GM19099 (cell line): ENCODE results near the gene EPHX1.

ENCODE experiments used
- POLR2A ChIP-seq: IDR thresholded peaks from 3 replicates; pipeline ENCODE4 v1.6.1; 2011; ENCODE audit warnings: low read depth; ENCODE audit not compliant: insufficient read length; ENCODE audit errors: extremely low read depth

The EPHX1 gene

DNA sequence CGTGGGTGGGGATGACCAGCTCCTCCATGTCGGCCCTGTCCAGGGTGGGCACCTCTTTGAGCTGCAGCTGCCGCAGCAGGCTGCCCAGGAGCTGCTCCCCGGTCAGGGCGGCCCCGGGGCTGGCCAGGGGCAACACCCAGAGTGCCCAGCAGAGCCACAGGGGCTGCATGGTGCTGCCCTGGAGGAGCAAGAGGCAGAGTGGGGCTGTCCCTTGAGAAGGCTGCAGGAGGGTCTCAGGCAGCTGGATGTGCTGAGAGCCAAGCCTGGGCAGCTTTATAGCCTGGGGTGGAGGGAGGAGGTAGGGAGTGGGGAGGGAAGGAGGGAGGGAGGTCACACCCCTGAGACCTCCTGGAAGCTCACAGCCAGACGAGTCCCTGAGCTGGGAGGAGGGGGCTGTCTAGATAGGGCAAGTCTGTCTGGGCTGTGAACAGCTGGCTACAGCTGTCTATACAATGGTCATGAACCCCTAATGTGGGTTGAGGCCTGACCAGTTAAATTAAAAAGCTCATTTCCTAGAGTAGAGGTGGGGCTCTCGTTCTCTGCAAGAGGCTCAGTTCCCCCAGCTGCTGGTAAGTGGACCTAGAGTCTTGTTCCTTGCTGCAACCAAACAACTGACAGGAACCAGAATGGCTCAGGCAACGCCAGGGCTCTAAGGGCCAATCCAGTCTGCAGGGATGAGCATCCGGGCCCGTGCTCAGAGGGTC is 79.1 kb downstream of the EPHX1 start, which contains the start of gene LEFTY1:
TSS of gene LEFTY1 (minus strand) at position 249 of the 704 bp plus-strand sequence. CDS start at position 169, 80 bp downstream.
- no peak for TF ChIP-seq POLR2A

DNA sequence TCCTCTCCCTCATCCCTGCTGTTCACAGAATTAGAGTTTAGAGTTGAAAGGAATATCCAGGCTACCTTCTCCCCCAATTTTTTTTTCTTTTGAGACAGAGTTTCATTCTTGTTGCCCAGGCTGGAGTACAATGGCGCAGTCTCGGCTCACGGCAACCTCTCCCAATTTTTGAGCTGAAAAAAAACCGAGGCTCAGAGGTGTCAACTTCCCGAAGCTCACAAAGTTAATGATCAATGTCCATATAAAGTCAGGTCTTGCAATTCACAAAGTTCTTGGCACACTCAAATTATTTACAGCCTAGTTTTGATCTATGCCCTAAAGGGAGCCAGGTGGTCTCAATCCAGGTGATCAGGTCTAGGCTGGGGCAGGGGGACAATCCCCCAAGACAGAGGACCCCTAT is 79.8 kb downstream of the EPHX1 start:
- no peak for TF ChIP-seq POLR2A

DNA sequence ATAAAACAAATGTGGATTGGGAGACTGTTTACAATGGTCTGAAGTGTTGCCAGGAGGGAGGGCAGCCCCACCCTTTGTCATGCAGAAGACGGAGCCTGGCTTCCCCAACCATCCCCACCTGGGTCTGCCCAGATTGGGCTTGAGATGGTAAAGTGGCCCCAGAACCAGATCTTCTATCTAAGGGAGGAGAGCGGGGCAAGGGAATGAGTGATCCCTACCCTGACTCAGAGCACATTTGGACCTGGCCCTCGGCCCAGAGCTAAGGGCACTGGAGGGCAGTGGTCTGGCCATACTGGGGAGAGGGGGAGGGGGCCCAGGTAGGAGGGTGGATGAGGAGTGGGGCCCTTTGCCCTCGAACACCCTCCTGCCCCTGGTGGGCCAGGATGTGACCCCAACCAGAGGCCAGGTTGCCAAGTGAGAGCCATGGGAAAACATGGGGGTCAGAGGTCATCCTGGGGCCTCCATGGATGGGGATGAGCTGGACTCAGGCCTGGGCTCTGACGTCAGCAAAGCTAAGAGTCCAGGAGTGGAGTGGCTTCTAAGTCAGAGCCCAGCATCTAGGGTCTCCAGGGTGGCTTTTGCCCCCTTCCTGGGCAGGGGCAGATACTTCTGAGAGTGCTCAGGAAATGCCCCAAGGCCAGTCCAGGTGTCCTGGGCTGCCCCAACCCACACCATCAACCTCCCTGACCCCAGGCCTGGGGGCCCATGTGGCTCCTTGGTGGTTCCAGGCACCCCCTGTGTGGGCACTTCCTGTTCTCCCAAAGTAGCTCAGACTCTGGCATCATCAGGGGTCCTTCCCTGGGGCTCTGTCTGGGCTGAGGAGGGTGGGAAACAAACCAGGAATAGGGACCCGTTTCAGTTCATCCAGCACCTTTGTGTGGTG is 80.7 kb downstream of the EPHX1 start:
- no peak for TF ChIP-seq POLR2A

DNA sequence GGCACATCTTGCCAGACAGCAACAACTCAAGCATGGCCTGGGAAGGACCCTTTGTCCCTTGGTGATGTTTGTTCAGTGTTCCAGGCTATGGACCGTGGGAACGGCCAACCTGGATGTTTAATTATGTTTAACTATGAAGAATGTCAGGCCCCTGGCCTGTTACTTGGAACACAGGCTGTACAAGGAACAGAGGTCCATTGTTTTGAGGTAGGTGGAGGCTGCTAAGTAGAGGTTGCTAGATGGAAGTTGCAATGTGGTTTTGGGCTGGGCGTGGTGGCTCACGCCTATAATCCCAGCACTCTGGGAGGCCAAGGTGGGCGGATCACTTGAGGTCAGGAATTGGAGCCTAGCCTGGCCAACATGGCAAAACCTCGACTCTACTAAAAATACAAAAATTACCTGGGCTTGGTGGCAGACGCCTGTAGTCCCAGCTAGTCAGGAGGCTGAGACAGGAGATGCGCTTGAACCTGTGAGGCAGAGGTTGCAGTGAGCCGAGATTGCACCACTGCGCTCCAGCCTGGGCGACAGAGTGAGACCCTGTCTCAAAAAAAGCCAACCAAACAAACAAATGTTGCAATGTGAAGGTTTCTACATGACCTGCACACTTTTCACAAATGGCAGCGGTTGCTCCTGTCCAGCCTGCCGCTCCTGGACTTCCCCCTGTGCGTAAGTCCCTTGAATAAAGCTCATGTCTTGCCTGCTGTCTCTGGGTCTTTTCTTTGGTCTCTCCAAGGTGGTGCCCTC is 81.5 kb downstream of the EPHX1 start:
- TF ChIP-seq POLR2A, result no peak

DNA sequence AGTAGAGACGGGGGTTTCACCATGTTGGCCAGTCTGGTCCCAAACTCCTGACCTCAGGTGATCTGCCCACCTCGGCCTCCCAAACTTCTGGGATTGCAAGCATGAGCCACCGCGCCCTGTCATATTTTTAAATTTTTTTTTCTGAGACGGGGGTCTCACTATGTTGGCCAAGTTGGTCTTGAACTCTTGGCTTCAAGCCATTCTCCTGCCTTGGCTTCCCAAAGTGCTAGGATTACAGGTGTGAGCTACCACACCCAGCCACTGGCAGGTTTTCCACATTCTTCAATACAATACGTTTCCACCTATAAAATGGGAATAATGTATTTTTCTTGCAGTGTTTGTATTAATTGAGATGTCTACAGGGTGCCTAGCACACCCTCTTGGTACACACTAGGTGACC is 82.4 kb downstream of the EPHX1 start:
- no peak for TF ChIP-seq POLR2A
